H9 (cell line): Measurements from ENCODE around the gene LIPA. TPM values are rescaled to one million over a fixed set of nuclear protein-coding genes. Genes with fewer than 3 reads are reported as not detected.

ENCODE experiments used
- DNase-seq: peaks from one replicate; pipeline ENCODE4 v3.0.0-alpha.2; 2017
- H2AFZ ChIP-seq: one replicate; pipeline ENCODE4 v1.6.1; 2013; ENCODE audit warnings: mild to moderate bottlenecking, low read length, control low read depth, moderate library complexity
- H2AK5ac ChIP-seq: 2 replicates; pipeline ENCODE4 v1.6.1; 2013; ENCODE audit warnings: low read length, control low read depth, mixed read lengths; ENCODE audit not compliant: insufficient read length
- H2BK120ac ChIP-seq: one replicate; pipeline ENCODE4 v1.6.1; 2013; ENCODE audit warnings: low read depth, mild to moderate bottlenecking, low read length, control low read depth, inconsistent platforms; ENCODE audit not compliant: poor library complexity, severe bottlenecking
- H2BK12ac ChIP-seq: 2 replicates; pipeline ENCODE4 v1.6.1; 2013; ENCODE audit warnings: low read length, control low read depth, mixed read lengths, low read depth; ENCODE audit not compliant: insufficient read length
- H2BK15ac ChIP-seq: 2 replicates; pipeline ENCODE4 v1.6.1; 2013; ENCODE audit warnings: low read depth, low read length, control low read depth
- H2BK20ac ChIP-seq: one replicate; pipeline ENCODE4 v1.6.1; 2013; ENCODE audit warnings: low read depth, mild to moderate bottlenecking, low read length, control low read depth, inconsistent platforms; ENCODE audit not compliant: poor library complexity, severe bottlenecking
- H2BK5ac ChIP-seq: 2 replicates; pipeline ENCODE4 v1.6.1; 2013; ENCODE audit warnings: low read length, control low read depth, mixed read lengths; ENCODE audit not compliant: insufficient read length
- H3K14ac ChIP-seq: 2 replicates; pipeline ENCODE4 v1.6.1; 2013; ENCODE audit warnings: low read length, control low read depth; ENCODE audit not compliant: insufficient read depth
- H3K18ac ChIP-seq: 2 replicates; pipeline ENCODE4 v1.6.1; 2013; ENCODE audit warnings: low read depth, mild to moderate bottlenecking, mixed read lengths, low read length, control low read depth; ENCODE audit not compliant: insufficient read length
- H3K23ac ChIP-seq: 2 replicates; pipeline ENCODE4 v1.6.1; 2013; ENCODE audit warnings: low read length, control low read depth, mixed read lengths, low read depth; ENCODE audit not compliant: insufficient read length
- H3K23me2 ChIP-seq: 2 replicates; pipeline ENCODE4 v1.6.1; 2013; ENCODE audit warnings: low read depth, mild to moderate bottlenecking, mixed read lengths, low read length, control low read depth; ENCODE audit not compliant: insufficient read length, poor library complexity, severe bottlenecking
- H3K27ac ChIP-seq: 2 replicates; pipeline ENCODE4 v1.5.1; 2013; ENCODE audit warnings: low read length, control low read depth, mixed read lengths, low read depth; ENCODE audit not compliant: insufficient read length
- H3K27me3 ChIP-seq: 2 replicates; pipeline ENCODE4 v1.6.1; 2013; ENCODE audit warnings: low read length, control low read depth, inconsistent platforms; ENCODE audit not compliant: insufficient read depth
- H3K4ac ChIP-seq: 2 replicates; pipeline ENCODE4 v1.6.1; 2013; ENCODE audit warnings: low read depth, mild to moderate bottlenecking, control low read depth, inconsistent platforms, low read length, moderate library complexity
- H3K4me1 ChIP-seq: 2 replicates; pipeline ENCODE4 v1.6.1; 2013; ENCODE audit warnings: low read length, control low read depth, inconsistent platforms; ENCODE audit not compliant: insufficient read depth
- H3K4me2 ChIP-seq: 2 replicates; pipeline ENCODE4 v1.6.1; 2013; ENCODE audit warnings: low read length, control low read depth, mixed read lengths; ENCODE audit not compliant: insufficient read length, insufficient read depth
- H3K56ac ChIP-seq: 2 replicates; pipeline ENCODE4 v1.6.1; 2013; ENCODE audit warnings: low read depth, mild to moderate bottlenecking, mixed read lengths, low read length, control low read depth; ENCODE audit not compliant: insufficient read length
- H3K79me1 ChIP-seq: 2 replicates; pipeline ENCODE4 v1.6.1; 2013; ENCODE audit warnings: low read depth, mild to moderate bottlenecking, moderate library complexity, low read length, control low read depth, inconsistent platforms; ENCODE audit not compliant: insufficient read depth, poor library complexity, severe bottlenecking
- H3K79me2 ChIP-seq: 2 replicates; pipeline ENCODE4 v1.6.1; 2013; ENCODE audit warnings: low read length, control low read depth, inconsistent platforms; ENCODE audit not compliant: insufficient read depth
- H3K9ac ChIP-seq: 2 replicates; pipeline ENCODE4 v1.6.1; 2013; ENCODE audit warnings: low read length, control low read depth, mixed read lengths; ENCODE audit not compliant: insufficient read length; ENCODE audit errors: extremely low read depth
- H3K9me3 ChIP-seq: one replicate; pipeline ENCODE4 v1.6.1; 2013; ENCODE audit warnings: low read depth, low read length, inconsistent platforms; ENCODE audit not compliant: control insufficient read depth
- H3T11ph ChIP-seq: one replicate; pipeline ENCODE4 v1.6.1; 2013; ENCODE audit warnings: mild to moderate bottlenecking, low read length, control low read depth, inconsistent platforms
- H4K20me1 ChIP-seq: one replicate; pipeline ENCODE4 v1.6.1; 2013; ENCODE audit not compliant: control insufficient read depth, insufficient read length, insufficient read depth
- H4K5ac ChIP-seq: 2 replicates; pipeline ENCODE4 v1.6.1; 2013; ENCODE audit warnings: low read depth, mild to moderate bottlenecking, mixed read lengths, low read length, control low read depth; ENCODE audit not compliant: insufficient read length
- H4K8ac ChIP-seq: replicated peaks from 2 replicates; pipeline ENCODE4 v1.6.1; 2013; ENCODE audit warnings: low read length, control low read depth, mixed read lengths, low read depth; ENCODE audit not compliant: insufficient read length
- H4K91ac ChIP-seq: 2 replicates; pipeline ENCODE4 v1.6.1; 2013; ENCODE audit warnings: low read depth, mild to moderate bottlenecking, moderate library complexity, mixed read lengths, low read length, control low read depth; ENCODE audit not compliant: insufficient read length
- H3K27ac Mint-ChIP-seq, 3 experiments: 2 replicates in 2 of 3; 3 replicates in 1 of 3; pipeline ENCODE4 v1.8.0; 2020 to 2021; ENCODE audit warnings: mixed read lengths in 3 of 3, mild to moderate bottlenecking in 1 of 3, moderate library complexity in 1 of 3
- H3K27me3 Mint-ChIP-seq: 2 replicates; pipeline ENCODE4 v1.8.0; 2021; ENCODE audit warnings: low read depth, mild to moderate bottlenecking, moderate library complexity, mixed read lengths
- H3K36me3 Mint-ChIP-seq, 3 experiments: 2 replicates in 2 of 3; 3 replicates in 1 of 3; pipeline ENCODE4 v1.8.0; 2020 to 2021; ENCODE audit warnings: low read depth in 3 of 3, mixed read lengths in 3 of 3; ENCODE audit not compliant: insufficient read depth in 1 of 3
- H3K4me1 Mint-ChIP-seq, 2 experiments: 2 replicates each; pipeline ENCODE4 v1.8.0; 2020; ENCODE audit warnings: mixed read lengths in 2 of 2
- H3K4me3 Mint-ChIP-seq, 2 experiments: 2 replicates in 1 of 2; 3 replicates in 1 of 2; pipeline ENCODE4 v1.8.0; 2020 to 2021; ENCODE audit warnings: mild to moderate bottlenecking in 2 of 2, mixed read lengths in 2 of 2, moderate library complexity in 1 of 2
- H3K9me3 Mint-ChIP-seq, 2 experiments: 2 replicates in 1 of 2; 3 replicates in 1 of 2; pipeline ENCODE4 v1.8.0; 2020; ENCODE audit warnings: mild to moderate bottlenecking in 2 of 2, mixed read lengths in 2 of 2, moderate library complexity in 1 of 2
- CTCF ChIP-seq: fragments of 200-600 bp; sonication (generic); conservative IDR thresholded peaks from 3 replicates; pipeline ENCODE4 v1.8.0; 2021; ENCODE audit warnings: antibody characterized with exemption, mild to moderate bottlenecking
- WGBS: extraction: QIAGEN DNeasy Blood & Tissue Kit; methylation state at CpG from one replicate; pipeline ENCODE4 v1.1.7; 2013; ENCODE audit warnings: missing lambda C conversion rate, low lambda C conversion rate, mixed read lengths; ENCODE audit not compliant: insufficient read length; ENCODE audit errors: extremely low coverage; 5-methylcytosine and 5-hydroxymethylcytosine counted together
- total RNA-seq: library from RNA; stranded (reverse); gene quantifications from 2 replicates; pipeline ENCODE4 v1.2.1, GENCODE V29; 2021

Gene LIPA
- total RNA-seq, 1 experiment from 2014 or later: 20.9 TPM

- no peak overlapping the region for H2BK120ac ChIP-seq
- Mint-ChIP-seq H3K4me3 (no peak overlapping the region), H3K36me3 (peaks cover 10 to 14% (median 11%) of the 10 kb centered on the region in 3 experiments; a peak in 6 of 7 replicates), H3K27ac (no peak overlapping the region), H3K27me3 (0 out of 2 replicates have a peak, but pooled peaks cover 2% of the 10 kb centered on the region), H3K9me3 (peaks cover 11 to 15% of the 10 kb centered on the region in 2 experiments), H3K4me1 (peaks cover 26 to 29% of the 10 kb centered on the region in 2 experiments)
- DNase-seq: no peak
- H3K9me3 ChIP-seq: no peaks in the 10 kb centered on the region
- H4K5ac ChIP-seq: no peak overlapping the region
- H2AFZ ChIP-seq: no peak overlapping the region
- peaks cover 3% of the 10 kb centered on the region; the same call in 1 of the 2 replicates for H3K4me1 ChIP-seq
- no peak overlapping the region for H2BK12ac ChIP-seq
- H4K91ac ChIP-seq: no peak overlapping the region
- TF ChIP-seq CTCF: no peak
- H3K79me2 ChIP-seq: no peaks in the 10 kb centered on the region
- H3K4ac ChIP-seq: no peak overlapping the region
- H3T11ph ChIP-seq: no peak overlapping the region
- no peak overlapping the region for H3K14ac ChIP-seq
- H2BK20ac ChIP-seq: no peak overlapping the region
- H2BK5ac ChIP-seq: no peak overlapping the region
- no peak overlapping the region for H3K23ac ChIP-seq
- H2AK5ac ChIP-seq: no peak overlapping the region
- no peak overlapping the region for H3K27ac ChIP-seq
- no peak overlapping the region for H2BK15ac ChIP-seq
- WGBS: no CpG with 5 or more reads among the region's 4 CpGs
- no peak overlapping the region for H3K56ac ChIP-seq
- H3K9ac ChIP-seq: no peak overlapping the region
- H3K18ac ChIP-seq: no peak overlapping the region
- no peaks in the 10 kb centered on the region for H4K20me1 ChIP-seq
- no peak overlapping the region for H3K4me2 ChIP-seq
- no peaks in the 10 kb centered on the region for H3K79me1 ChIP-seq
- H3K23me2 ChIP-seq: no peaks in the 10 kb centered on the region
- no peaks in the 10 kb centered on the region for H3K27me3 ChIP-seq
- no peak overlapping the region for H4K8ac ChIP-seq
Observed at GRCh38 chr10:89281606-89282395, 30.2 kb upstream of the LIPA start.
